ENCODE results near the gene HECTD4. TPM values are rescaled to one million over a fixed set of nuclear protein-coding genes. Genes with fewer than 3 reads are reported as not detected.

HECTD4 gene
- total RNA-seq, 1 donor from 2014 or later, result 62.1 TPM

DNA sequence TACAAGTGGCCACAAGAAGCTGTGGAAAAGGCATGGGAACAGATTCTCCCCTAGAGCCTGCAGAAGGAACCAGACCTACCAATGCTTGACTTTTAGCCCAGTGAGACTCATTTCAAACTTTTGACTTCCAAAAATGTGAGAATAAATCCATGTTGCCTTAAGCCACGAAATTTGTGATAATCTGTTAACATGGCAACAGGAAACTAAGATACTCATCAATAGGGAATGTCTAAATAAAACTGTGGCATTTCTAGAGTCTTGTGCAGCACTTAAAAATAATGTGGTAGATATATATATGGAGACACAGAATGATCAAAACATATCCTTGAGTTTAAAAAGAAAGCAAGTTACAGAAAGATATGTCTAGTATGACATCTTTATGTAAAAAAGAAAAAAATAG lies 12.0 kb downstream of the HECTD4 start:
- peak overlapping the region; percentile 48 for H3K27ac Mint-ChIP-seq

DNA sequence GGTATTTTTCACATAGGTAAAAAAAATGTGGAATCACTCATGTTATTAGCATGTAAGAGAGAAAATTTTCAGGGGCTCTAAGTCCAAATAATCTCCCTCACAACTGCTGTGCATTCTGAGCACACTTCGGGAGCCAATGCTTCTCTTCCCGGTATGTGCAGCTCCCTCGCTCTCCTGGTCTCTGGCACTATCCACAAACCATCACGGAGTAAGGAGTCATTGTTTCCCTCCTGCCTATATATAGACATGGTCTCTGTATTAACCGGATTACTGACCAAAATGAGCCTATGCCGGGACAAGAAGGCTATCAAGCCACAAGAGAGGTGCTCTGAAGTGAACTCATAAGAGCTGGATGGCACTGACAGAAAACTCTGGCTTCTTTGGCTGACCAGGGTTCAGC lies 13.4 kb downstream of the HECTD4 start:
- Mint-ChIP-seq H3K27me3 (no peaks in the 10 kb centered on the region), H3K4me3 (no peak overlapping the region), H3K27ac (no peak overlapping the region), H3K9me3 (no peaks in the 10 kb centered on the region), H3K36me3 (peaks cover 4% of the 10 kb centered on the region), H3K4me1 (ENCODE audit: unreplicated experiment) (peaks cover 15% of the 10 kb centered on the region)
- DNase-seq (ENCODE audit: extremely low spot score, unreplicated experiment), result no peak
- TF ChIP-seq, protein P1, sequence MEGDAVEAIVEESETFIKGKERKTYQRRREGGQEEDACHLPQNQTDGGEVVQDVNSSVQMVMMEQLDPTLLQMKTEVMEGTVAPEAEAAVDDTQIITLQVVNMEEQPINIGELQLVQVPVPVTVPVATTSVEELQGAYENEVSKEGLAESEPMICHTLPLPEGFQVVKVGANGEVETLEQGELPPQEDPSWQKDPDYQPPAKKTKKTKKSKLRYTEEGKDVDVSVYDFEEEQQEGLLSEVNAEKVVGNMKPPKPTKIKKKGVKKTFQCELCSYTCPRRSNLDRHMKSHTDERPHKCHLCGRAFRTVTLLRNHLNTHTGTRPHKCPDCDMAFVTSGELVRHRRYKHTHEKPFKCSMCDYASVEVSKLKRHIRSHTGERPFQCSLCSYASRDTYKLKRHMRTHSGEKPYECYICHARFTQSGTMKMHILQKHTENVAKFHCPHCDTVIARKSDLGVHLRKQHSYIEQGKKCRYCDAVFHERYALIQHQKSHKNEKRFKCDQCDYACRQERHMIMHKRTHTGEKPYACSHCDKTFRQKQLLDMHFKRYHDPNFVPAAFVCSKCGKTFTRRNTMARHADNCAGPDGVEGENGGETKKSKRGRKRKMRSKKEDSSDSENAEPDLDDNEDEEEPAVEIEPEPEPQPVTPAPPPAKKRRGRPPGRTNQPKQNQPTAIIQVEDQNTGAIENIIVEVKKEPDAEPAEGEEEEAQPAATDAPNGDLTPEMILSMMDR (conservative IDR thresholded peaks at IDR 0.05), result no peak

More for the DNA sequence above, 12.0 kb downstream of the HECTD4 start:
- DNase-seq (ENCODE audit: extremely low spot score, unreplicated experiment), result no peak
- H3K36me3 Mint-ChIP-seq, result peaks cover 12% of the 10 kb centered on the region
- TF ChIP-seq, protein P1 (conservative IDR thresholded peaks at IDR 0.05), result no peak
- no peak overlapping the region for H3K4me3 Mint-ChIP-seq
- H3K9me3 Mint-ChIP-seq, result no peaks in the 10 kb centered on the region
- peaks cover 15% of the 10 kb centered on the region for H3K4me1 Mint-ChIP-seq (ENCODE audit: unreplicated experiment)
- H3K27me3 Mint-ChIP-seq, result no peaks in the 10 kb centered on the region

DNA sequence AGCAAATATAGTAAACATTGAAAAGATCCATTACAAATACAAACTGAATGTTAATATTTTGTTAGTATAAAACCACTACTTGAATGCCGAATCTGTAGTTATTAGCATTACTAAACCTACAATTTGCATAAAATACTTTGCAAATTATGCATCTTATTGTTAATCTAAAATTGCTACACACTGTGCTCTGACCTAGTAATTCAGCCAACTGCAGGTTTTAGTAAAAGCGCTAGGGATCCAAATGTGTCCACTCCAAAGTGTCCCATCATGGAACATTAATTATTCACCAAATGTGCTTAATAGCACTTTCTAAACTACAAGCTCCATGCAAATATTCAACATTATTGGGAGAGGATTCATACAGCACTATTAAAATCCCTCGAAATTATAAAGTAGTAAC lies 14.3 kb downstream of the HECTD4 start:
- Mint-ChIP-seq H3K36me3 (peaks cover 4% of the 10 kb centered on the region), H3K4me1 (ENCODE audit: unreplicated experiment) (peaks cover 15% of the 10 kb centered on the region), H3K27me3 (no peaks in the 10 kb centered on the region), H3K27ac (no peak overlapping the region), H3K9me3 (no peaks in the 10 kb centered on the region), H3K4me3 (no peak overlapping the region)
- TF ChIP-seq, protein P1 (conservative IDR thresholded peaks at IDR 0.05), result no peak
- DNase-seq (ENCODE audit: extremely low spot score, unreplicated experiment), result no peak

DNA sequence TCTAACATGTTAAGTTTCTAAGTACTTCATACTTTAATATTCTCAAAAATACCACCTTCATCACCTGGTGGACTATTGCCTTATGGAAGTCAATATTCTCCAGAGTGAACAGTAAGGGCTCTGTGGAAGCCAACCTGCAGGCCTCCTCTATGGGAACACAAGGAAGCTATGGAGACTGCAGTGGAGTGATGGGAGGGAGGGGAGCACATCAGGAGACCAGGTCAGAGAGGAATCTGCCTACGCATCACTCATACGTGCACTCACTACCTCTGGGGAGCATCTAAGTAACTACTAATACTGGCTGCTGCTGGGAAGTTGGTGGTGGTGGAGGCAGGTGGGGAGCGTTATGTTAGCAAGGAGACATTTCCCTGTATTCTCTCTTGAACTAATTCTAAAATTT lies 19.9 kb downstream of the HECTD4 start:
- H3K9me3 Mint-ChIP-seq, result no peaks in the 10 kb centered on the region

DNA sequence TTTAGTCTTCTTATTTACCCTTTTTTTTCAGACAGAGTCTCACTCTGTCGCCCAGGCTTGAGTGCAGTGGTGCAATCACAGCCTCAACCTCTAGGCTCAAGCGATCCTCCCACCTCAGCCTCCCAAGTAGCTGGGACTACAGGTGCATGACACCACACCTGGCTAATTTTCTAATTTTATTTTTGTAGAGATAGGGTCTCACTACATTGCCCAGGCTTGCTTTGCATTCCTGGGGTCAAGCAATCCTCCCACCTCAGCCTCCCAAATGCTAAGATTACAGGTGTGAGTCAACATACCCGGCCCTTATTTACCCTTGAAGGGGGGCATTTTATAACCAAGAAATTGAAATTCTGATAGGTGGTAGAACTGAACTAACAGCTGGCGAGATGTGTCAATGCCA lies 21.0 kb downstream of the HECTD4 start:
- no peak for DNase-seq (ENCODE audit: extremely low spot score, unreplicated experiment)
- Mint-ChIP-seq H3K27ac (no peak overlapping the region), H3K27me3 (no peaks in the 10 kb centered on the region), H3K4me1 (ENCODE audit: unreplicated experiment) (peaks cover 3% of the 10 kb centered on the region), H3K9me3 (no peaks in the 10 kb centered on the region), H3K4me3 (no peak overlapping the region), H3K36me3 (no peaks in the 10 kb centered on the region)
- TF ChIP-seq, protein P1 (conservative IDR thresholded peaks at IDR 0.05), result no peak

More for the DNA sequence above, 19.9 kb downstream of the HECTD4 start:
- H3K27me3 Mint-ChIP-seq, result no peaks in the 10 kb centered on the region
- no peak for DNase-seq (ENCODE audit: extremely low spot score, unreplicated experiment)
- H3K4me3 Mint-ChIP-seq, result no peak overlapping the region
- H3K27ac Mint-ChIP-seq, result no peak overlapping the region
- peaks cover 3% of the 10 kb centered on the region for H3K4me1 Mint-ChIP-seq (ENCODE audit: unreplicated experiment)
- TF ChIP-seq, protein P1 (conservative IDR thresholded peaks at IDR 0.05), result no peak
- H3K36me3 Mint-ChIP-seq, result no peaks in the 10 kb centered on the region

DNA sequence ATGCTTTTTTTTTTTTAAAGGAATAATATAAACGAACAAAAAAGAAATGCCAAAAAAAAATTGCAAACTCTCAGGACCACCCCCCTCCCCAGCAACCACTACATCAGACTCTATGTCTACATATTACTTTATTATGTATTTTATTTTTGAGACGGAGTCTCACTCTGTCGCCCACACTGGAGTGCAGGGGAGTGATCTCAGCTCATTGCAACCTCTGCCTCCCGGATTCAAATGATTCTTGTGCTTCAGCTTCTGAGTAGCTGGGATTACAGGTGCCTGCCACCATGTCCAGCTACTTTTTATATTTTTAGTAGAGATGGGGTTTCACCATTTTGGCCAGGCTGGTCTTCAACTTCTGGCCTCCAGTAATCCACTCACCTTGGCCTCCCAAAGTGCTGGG lies 22.9 kb downstream of the HECTD4 start:
- Mint-ChIP-seq H3K36me3 (no peaks in the 10 kb centered on the region), H3K4me1 (ENCODE audit: unreplicated experiment) (no peaks in the 10 kb centered on the region), H3K27me3 (no peaks in the 10 kb centered on the region), H3K9me3 (no peaks in the 10 kb centered on the region), H3K4me3 (no peak overlapping the region), H3K27ac (no peak overlapping the region)
- TF ChIP-seq, protein P1 (conservative IDR thresholded peaks at IDR 0.05), result no peak
- no peak for DNase-seq (ENCODE audit: extremely low spot score, unreplicated experiment)
